HG03521 (cell line): ENCODE measurements around the gene IPMK.

Experiments
- ATAC-seq: cut with Tn5 transposase; IDR thresholded peaks from one replicate; pipeline ENCODE4 v1.9.1; 2021; ENCODE audit warnings: mild to moderate bottlenecking, moderate library complexity; ENCODE audit not compliant: unreplicated experiment

IPMK gene

DNA sequence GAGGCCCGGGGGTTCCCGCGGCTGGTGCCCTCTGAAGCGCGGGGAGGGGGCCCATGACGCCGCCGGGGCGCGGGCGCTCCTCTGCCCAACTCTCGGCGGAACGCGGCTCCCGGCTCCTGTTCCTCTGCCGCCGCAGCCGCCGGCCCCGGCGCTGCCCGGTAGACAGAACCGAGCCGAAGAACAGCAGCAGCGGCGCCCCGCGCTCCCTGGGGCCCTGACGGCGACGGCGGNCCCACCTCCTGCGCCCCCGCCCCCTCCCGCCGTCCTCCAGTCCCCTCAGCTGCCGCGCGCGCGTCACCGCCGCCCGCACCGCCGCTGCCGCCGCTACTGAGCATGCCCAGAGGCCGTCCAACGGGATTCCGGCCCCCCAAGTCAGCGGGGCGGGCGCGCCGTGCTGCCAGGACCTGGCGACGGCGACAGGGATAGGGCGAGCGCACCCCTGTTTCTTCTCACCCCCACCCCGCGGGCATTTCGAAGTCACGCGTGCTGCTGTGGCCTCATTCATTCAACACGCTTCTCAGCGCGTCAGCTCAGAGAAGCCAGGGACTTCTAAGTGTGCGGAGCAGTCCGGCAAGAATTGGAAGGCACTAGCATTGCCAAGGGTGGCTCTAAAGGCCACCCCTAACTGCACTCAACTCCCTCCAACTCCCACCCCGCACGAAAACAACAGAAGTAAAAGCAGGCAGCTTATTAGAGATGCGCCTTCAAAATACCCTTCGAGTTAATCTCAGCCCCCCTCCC is at the start of gene IPMK:
TSS of gene IPMK (minus strand) at position 182 of the 741 bp plus-strand sequence. CDS start 283 bp downstream, outside the sequence.
- ATAC-seq = peak; percentile 57

DNA sequence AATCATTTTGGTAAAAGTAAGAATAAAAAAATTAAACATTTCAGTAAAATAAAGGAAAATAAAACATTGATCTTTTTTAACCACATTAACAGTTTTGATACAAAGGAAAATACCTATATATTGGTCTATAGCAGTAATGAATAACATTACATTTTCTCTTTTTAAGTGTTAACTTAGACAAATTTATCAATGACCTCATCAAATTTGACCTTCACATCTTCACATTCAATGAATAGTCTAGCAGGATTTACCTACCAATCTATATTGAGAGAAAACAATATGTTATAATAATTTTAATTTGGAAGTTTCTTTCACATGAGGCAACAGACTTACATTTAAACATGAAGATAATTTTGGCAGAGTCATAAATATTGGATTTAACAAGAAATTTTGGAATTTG is 49.2 kb upstream of the IPMK start:
- ATAC-seq = no peak

DNA sequence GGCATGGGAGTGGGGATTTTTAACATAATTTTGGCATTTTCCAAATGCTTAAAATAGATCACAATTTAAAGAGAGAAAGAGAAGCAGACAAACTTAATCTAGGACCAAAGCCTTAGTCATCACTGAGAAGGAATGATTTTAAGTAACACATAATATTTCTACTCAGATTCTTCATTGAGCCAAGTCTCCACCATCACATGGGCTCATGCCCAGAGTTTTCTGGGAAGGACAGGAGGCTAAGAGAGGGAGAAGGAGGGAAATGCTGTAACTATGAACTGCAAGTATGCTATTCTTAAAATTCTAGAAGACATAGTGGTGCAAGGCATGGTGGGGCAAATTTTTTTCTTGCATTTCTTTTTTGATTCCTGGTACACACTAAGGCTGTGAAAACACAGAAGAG is 43.3 kb upstream of the IPMK start:
- no peak for ATAC-seq

DNA sequence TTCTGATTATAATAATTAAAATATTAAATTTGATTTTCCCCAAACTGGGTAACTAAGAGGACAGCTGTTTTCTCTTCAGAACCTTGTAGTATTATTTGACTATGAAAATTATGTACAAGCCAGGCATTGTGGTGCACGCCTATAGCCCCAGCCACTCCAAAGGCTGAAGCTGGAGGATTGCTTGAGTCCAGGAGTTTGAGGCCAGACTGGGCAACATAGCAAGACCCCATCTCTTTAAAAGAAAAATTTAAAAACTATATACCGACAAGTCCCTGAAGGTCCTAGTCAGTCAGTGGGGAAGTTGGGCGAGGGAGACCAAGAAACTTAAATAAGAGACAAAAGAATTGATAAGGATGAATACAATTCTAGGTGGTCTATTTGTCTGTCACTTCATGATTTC is 40.0 kb upstream of the IPMK start:
- ATAC-seq = no peak

GRCh38 chr10:58305821-58306220 is 38.1 kb upstream of the IPMK start:
- no peak for ATAC-seq

DNA sequence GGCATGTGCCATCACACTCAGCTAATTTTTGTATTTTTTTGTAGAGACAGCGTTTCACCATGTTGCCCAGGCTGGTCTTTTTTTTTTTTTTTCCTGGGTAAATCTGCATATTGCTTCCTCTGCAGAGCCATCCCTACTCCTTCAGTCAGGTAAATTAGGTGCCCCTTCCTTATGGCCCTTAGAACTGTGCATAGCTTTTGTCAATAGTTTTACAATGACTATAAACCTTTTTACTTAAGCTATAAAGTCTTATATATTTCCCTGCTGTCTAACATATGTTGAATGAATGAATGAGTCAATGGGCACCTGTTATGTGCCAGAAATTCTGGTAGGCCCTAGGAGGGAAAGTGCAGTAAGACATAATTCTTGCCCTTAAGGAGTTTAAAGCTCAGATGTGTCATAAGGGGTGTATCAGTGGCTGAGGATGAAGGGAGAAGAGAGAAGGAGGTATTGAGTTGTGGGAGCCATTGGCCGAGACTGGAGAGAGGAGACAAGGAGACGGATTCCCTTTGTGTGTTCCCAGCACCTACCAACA is 36.5 kb upstream of the IPMK start:
- ATAC-seq = no peak

DNA sequence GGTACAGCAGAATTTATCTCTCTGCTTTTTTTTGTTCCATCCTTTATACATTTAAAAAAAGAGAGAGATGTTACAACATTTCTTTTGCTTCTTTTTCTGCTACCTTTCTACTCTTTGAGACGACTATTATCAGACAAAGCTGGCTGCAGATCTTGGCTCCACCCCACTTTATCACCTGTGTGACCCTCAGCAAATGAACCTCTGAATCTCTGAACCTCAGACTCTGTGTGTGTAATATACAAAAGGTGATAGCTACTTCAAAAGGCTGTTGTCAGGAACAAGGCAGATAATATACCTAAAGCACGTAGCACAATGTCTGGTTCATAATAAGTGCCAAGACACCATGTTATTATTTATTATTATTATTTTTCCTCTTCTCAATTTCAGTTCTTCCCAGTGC is 34.6 kb upstream of the IPMK start:
- no peak for ATAC-seq

DNA sequence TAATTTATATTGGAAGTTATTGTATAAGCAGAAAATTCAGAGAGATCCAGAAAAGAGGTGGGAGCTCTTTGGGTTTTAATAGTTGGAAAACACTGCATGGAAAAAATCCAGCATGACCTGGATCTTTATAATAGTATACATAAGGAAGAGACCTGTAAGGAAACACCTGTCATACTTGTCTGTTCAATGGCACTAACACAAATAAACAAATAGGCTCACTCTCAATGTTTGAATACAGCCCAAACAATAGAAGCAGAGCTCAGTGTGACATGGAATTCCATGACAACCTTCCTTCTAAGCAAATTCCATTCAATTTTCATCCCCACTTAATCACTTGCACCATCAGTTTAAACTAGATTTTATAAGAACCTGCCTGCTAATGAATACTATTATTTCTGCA is 33.0 kb upstream of the IPMK start:
- ATAC-seq = no peak

DNA sequence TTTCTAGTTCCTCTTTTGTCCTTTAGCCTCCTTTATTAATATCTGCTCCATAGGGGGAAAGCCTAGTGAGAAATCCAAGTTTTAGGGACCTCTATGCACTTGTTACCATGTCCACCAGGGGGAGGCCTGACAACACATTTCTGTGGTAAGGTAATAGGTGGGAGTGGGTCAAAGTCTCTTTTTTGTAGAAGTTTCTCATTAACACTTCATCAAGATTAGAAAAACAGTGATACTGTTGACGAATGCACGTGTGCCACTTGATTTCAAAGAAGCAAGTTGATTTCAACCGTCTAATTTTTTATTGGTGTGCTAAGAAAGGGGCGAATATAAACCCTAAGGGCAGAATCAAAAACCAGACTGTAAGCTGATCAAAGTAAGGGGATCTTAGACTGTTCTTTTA is 31.9 kb upstream of the IPMK start:
- ATAC-seq = peak; percentile 87

DNA sequence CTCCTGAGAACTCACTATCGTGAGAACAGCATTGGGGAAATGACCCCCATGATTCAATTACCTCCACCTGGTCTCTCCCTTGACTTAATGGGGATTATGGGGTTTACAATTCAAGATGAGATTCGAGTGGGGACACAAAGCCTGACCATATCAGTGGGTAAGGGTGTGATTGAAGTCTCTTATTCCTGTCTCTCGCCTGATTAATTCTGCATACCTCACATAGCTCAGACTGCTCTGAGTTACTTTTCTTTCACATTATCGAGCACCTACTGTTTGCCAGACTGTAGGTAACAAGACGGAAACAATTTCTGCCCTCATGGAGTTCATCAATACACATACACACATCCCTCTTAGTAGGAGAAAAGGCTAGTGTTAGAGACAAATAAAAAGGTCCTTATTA is 26.3 kb upstream of the IPMK start:
- ATAC-seq = no peak

- peak; percentile 78 for ATAC-seq
Measured at GRCh38 chr10:58291538-58292174, 24.0 kb upstream of the IPMK start.

DNA sequence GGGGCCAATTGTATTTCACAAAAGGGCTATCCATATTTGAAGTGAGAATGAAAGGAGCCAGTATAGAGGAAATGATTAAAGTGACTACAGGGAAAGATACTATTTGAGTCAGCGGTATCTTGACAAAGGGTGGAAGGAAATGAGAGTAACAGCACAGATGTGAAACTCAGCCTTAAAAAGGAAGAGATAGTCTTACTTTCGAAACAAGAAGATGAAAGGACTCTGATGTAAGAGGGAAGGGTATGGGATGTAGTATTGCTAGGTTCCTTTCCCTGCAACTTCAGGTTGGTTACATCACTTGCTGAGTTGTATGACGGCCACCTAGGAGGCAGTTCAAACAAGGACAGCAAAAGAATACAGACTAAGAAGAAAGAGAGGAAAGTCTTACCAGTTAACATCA is 14.9 kb upstream of the IPMK start:
- peak; percentile 97 for ATAC-seq

- no peak for ATAC-seq
Measured at GRCh38 chr10:58281092-58281752, 13.5 kb upstream of the IPMK start.

GRCh38 chr10:58280477-58280876 is 12.8 kb upstream of the IPMK start:
- no peak for ATAC-seq

DNA sequence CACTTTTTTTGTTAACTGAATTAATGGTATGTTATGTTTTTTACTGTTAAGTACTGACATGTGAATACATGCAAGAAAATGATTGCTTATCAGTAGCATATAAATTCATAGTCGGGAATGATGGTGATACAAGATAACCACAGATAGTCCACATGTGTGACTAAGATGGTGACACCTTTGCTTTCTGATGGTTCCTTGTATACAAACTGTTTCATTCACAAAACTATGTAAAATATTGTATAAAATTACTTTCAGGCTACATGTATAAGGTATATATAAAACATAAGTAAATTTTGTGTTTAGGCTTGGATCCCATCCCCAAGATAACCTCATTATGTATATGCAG is 11.2 kb upstream of the IPMK start:
- no peak for ATAC-seq

GRCh38 chr10:58278274-58278961 is 10.7 kb upstream of the IPMK start:
- no peak for ATAC-seq

DNA sequence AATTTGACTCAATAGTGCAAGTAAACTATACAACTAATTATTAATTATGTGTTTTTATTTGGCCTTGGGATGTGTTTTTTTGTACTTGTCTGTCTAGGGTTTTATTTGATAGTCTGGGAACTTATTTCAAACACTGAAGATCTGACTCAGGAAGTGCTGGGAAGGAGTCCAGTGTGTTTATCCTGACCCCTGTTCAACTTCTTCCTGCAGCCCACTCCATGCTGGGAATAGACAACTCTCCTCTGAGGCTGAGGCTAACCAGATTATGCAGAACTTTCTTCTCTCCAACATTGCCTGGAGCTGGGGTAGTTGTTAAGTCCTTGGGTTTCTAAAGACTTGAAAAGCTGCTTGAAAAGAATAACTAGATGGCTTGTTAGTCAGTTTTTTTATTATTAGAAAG is 8.2 kb upstream of the IPMK start:
- no peak for ATAC-seq

- no peak for ATAC-seq
Measured at GRCh38 chr10:58275261-58275660, 7.6 kb upstream of the IPMK start.

DNA sequence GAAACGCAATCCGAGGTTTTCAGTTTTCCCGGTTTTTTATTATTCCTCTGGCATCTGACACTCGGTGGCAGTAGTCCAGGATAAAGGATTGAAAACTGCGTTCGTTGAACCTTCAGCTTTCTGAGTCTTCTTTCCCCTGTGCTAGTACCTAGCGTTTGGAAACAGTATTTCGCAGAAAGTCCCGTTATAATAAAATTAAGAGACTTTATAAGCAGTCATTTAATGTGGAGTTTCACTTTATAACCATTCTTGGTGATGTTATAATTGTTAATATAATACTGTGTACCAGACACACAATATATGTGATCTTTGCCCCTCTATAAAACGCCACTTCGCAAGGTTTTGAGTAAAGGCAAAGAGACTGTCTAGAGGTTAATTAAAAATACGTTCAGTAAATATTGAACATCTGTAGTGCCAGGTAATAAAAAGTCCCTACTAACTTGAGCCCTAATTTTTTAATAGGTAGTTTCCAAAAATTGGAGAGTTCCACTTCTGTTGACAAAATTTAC is 2.1 kb upstream of the IPMK start:
- no peak for ATAC-seq

GRCh38 chr10:58268946-58269781 is 1.5 kb upstream of the IPMK start, which contains the start of gene CISD1:
CISD1 (plus strand) TSS chr10:58269162; CDS start chr10:58269274, 112 bp downstream.
- ATAC-seq = peak; percentile 59
